ENCODE results near the gene PER3.

DNA sequence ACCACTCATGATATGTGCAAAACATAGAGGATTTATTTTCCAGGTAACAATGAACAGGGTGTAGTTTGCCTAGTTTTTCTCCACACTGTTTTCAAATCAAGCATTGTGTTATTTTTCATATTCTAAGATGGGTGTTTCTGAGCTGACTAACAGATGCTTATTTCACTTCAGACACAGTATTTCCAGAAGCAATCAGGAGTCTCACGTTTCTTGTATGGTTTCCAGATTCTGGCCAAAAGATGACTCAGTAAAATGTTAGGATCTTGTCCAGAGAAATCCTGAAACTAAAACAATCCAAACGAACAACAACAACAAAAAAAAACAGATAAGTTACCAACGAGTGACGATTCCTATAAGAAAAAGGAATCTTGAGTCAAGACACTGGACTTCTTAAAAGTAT is 63.5 kb downstream of the PER3 start:
- TF ChIP-seq ZNF274 (IDR thresholded peaks at IDR 0.05; ENCODE audit: low read depth, low read length), result no peak
- no peak for TF ChIP-seq SUZ12 (IDR thresholded peaks at IDR 0.05; ENCODE audit: extremely low read depth, insufficient read depth, insufficient read length)
